ENCODE measurements around the gene RAMP3.

RAMP3 gene

GRCh38 chr7:45171946-45172345 is 14.4 kb downstream of the RAMP3 start:
- no peaks in the 10 kb centered on the region for H3K36me3 ChIP-seq (ENCODE audit: control insufficient read depth, insufficient read depth, low read length)

GRCh38 chr7:45173596-45174327 is 16.2 kb downstream of the RAMP3 start:
- Histone ChIP-seq H3K9me3 (ENCODE audit: control insufficient read depth, insufficient read depth, low read length) (no peaks in the 10 kb centered on the region), H3K36me3 (ENCODE audit: control insufficient read depth, insufficient read depth, low read length) (no peaks in the 10 kb centered on the region), H3K4me1 (ENCODE audit: control insufficient read depth, insufficient read depth, low read length) (no peaks in the 10 kb centered on the region), H3K4me3 (ENCODE audit: low read depth, low read length) (no peak overlapping the region), H3K9ac (ENCODE audit: low read depth, low read length) (no peak overlapping the region), H3K27ac (ENCODE audit: low read depth, low read length) (no peak overlapping the region), H3K27me3 (ENCODE audit: control insufficient read depth, insufficient read depth, low read length) (no peaks in the 10 kb centered on the region; the same call in 1 of the 2 replicates)

More at GRCh38 chr7:45171946-45172345, 14.4 kb downstream of the RAMP3 start:
- no peak overlapping the region for H3K9ac ChIP-seq (ENCODE audit: low read depth, low read length)
- H3K4me1 ChIP-seq (ENCODE audit: control insufficient read depth, insufficient read depth, low read length) = no peaks in the 10 kb centered on the region
- H3K27ac ChIP-seq (ENCODE audit: low read depth, low read length) = no peak overlapping the region
- H3K4me3 ChIP-seq (ENCODE audit: low read depth, low read length) = no peak overlapping the region
- H3K27me3 ChIP-seq (ENCODE audit: control insufficient read depth, insufficient read depth, low read length) = no peaks in the 10 kb centered on the region; the same call in 1 of the 2 replicates
- no peaks in the 10 kb centered on the region for H3K9me3 ChIP-seq (ENCODE audit: control insufficient read depth, insufficient read depth, low read length)

- Histone ChIP-seq H3K4me1 (ENCODE audit: control insufficient read depth, insufficient read depth, low read length) (no peaks in the 10 kb centered on the region), H3K27ac (ENCODE audit: low read depth, low read length) (no peak overlapping the region), H3K27me3 (ENCODE audit: control insufficient read depth, insufficient read depth, low read length) (no peaks in the 10 kb centered on the region; the same call in 1 of the 2 replicates), H3K4me3 (ENCODE audit: low read depth, low read length) (no peak overlapping the region), H3K9me3 (ENCODE audit: control insufficient read depth, insufficient read depth, low read length) (no peaks in the 10 kb centered on the region), H3K9ac (ENCODE audit: low read depth, low read length) (no peak overlapping the region), H3K36me3 (ENCODE audit: control insufficient read depth, insufficient read depth, low read length) (no peaks in the 10 kb centered on the region)
Measured at GRCh38 chr7:45174328-45174610, 16.7 kb downstream of the RAMP3 start.

- H3K4me1 ChIP-seq (ENCODE audit: control insufficient read depth, insufficient read depth, low read length) = no peaks in the 10 kb centered on the region
- H3K9ac ChIP-seq (ENCODE audit: low read depth, low read length) = no peak overlapping the region
- H3K9me3 ChIP-seq (ENCODE audit: control insufficient read depth, insufficient read depth, low read length) = no peaks in the 10 kb centered on the region
- no peaks in the 10 kb centered on the region; the same call in 1 of the 2 replicates for H3K27me3 ChIP-seq (ENCODE audit: control insufficient read depth, insufficient read depth, low read length)
- no peaks in the 10 kb centered on the region for H3K36me3 ChIP-seq (ENCODE audit: control insufficient read depth, insufficient read depth, low read length)
- no peak overlapping the region for H3K4me3 ChIP-seq (ENCODE audit: low read depth, low read length)
- H3K27ac ChIP-seq (ENCODE audit: low read depth, low read length) = no peak overlapping the region
Measured at GRCh38 chr7:45174966-45175765, 17.6 kb downstream of the RAMP3 start.

- no peaks in the 10 kb centered on the region for H3K36me3 ChIP-seq (ENCODE audit: control insufficient read depth, insufficient read depth, low read length)
- no peaks in the 10 kb centered on the region for H3K9me3 ChIP-seq (ENCODE audit: control insufficient read depth, insufficient read depth, low read length)
- H3K4me3 ChIP-seq (ENCODE audit: low read depth, low read length) = no peak overlapping the region
- H3K9ac ChIP-seq (ENCODE audit: low read depth, low read length) = no peak overlapping the region
- no peaks in the 10 kb centered on the region for H3K4me1 ChIP-seq (ENCODE audit: control insufficient read depth, insufficient read depth, low read length)
- H3K27ac ChIP-seq (ENCODE audit: low read depth, low read length) = no peak overlapping the region
- H3K27me3 ChIP-seq (ENCODE audit: control insufficient read depth, insufficient read depth, low read length) = no peaks in the 10 kb centered on the region; the same call in 1 of the 2 replicates
Measured at GRCh38 chr7:45176091-45176490, 18.5 kb downstream of the RAMP3 start.

GRCh38 chr7:45176886-45177731 is 19.5 kb downstream of the RAMP3 start:
- H3K4me1 ChIP-seq (ENCODE audit: control insufficient read depth, insufficient read depth, low read length) = no peaks in the 10 kb centered on the region
- no peaks in the 10 kb centered on the region; the same call in 1 of the 2 replicates for H3K27me3 ChIP-seq (ENCODE audit: control insufficient read depth, insufficient read depth, low read length)
- H3K27ac ChIP-seq (ENCODE audit: low read depth, low read length) = no peak overlapping the region
- H3K9ac ChIP-seq (ENCODE audit: low read depth, low read length) = no peak overlapping the region
- no peak overlapping the region for H3K4me3 ChIP-seq (ENCODE audit: low read depth, low read length)
- no peaks in the 10 kb centered on the region for H3K36me3 ChIP-seq (ENCODE audit: control insufficient read depth, insufficient read depth, low read length)
- no peaks in the 10 kb centered on the region for H3K9me3 ChIP-seq (ENCODE audit: control insufficient read depth, insufficient read depth, low read length)

GRCh38 chr7:45177801-45178200 is 20.2 kb downstream of the RAMP3 start:
- Histone ChIP-seq H3K36me3 (ENCODE audit: control insufficient read depth, insufficient read depth, low read length) (no peaks in the 10 kb centered on the region), H3K27me3 (ENCODE audit: control insufficient read depth, insufficient read depth, low read length) (no peaks in the 10 kb centered on the region; the same call in 1 of the 2 replicates), H3K4me1 (ENCODE audit: control insufficient read depth, insufficient read depth, low read length) (no peaks in the 10 kb centered on the region), H3K4me3 (ENCODE audit: low read depth, low read length) (no peak overlapping the region), H3K27ac (ENCODE audit: low read depth, low read length) (no peak overlapping the region), H3K9ac (ENCODE audit: low read depth, low read length) (no peak overlapping the region), H3K9me3 (ENCODE audit: control insufficient read depth, insufficient read depth, low read length) (no peaks in the 10 kb centered on the region)

GRCh38 chr7:45178241-45179225 is 20.9 kb downstream of the RAMP3 start:
- no peaks in the 10 kb centered on the region for H3K36me3 ChIP-seq (ENCODE audit: control insufficient read depth, insufficient read depth, low read length)
- H3K27me3 ChIP-seq (ENCODE audit: control insufficient read depth, insufficient read depth, low read length) = no peaks in the 10 kb centered on the region
- no peak overlapping the region for H3K9ac ChIP-seq (ENCODE audit: low read depth, low read length)
- no peak overlapping the region for H3K4me3 ChIP-seq (ENCODE audit: low read depth, low read length)
- no peak overlapping the region for H3K27ac ChIP-seq (ENCODE audit: low read depth, low read length)
- H3K9me3 ChIP-seq (ENCODE audit: control insufficient read depth, insufficient read depth, low read length) = no peaks in the 10 kb centered on the region
- H3K4me1 ChIP-seq (ENCODE audit: control insufficient read depth, insufficient read depth, low read length) = no peaks in the 10 kb centered on the region

- no peak overlapping the region for H3K9ac ChIP-seq (ENCODE audit: low read depth, low read length)
- H3K4me1 ChIP-seq (ENCODE audit: control insufficient read depth, insufficient read depth, low read length) = no peaks in the 10 kb centered on the region
- H3K27me3 ChIP-seq (ENCODE audit: control insufficient read depth, insufficient read depth, low read length) = no peaks in the 10 kb centered on the region
- no peaks in the 10 kb centered on the region for H3K36me3 ChIP-seq (ENCODE audit: control insufficient read depth, insufficient read depth, low read length)
- H3K9me3 ChIP-seq (ENCODE audit: control insufficient read depth, insufficient read depth, low read length) = no peaks in the 10 kb centered on the region
- no peak overlapping the region for H3K27ac ChIP-seq (ENCODE audit: low read depth, low read length)
- H3K4me3 ChIP-seq (ENCODE audit: low read depth, low read length) = no peak overlapping the region
Measured at GRCh38 chr7:45179666-45180065, 22.1 kb downstream of the RAMP3 start.
